CD8-positive, alpha-beta memory T cell (primary cell): ENCODE data around the gene SSH2. TPM values are rescaled to one million over a fixed set of nuclear protein-coding genes. Genes with fewer than 3 reads are reported as not detected.

Experiments used
- CTCF ChIA-PET: fragments of 350-600 bp; sonication (Branson Sonifier 250); formaldehyde crosslinking; loops from one replicate; lab custom pipeline; 2021; ENCODE audit warnings: antibody characterized with exemption; lab: Charles Lee
- POLR2A ChIA-PET: fragments of 350-600 bp; sonication (Branson Sonifier 250); formaldehyde crosslinking; loops from one replicate; lab custom pipeline; 2021; ENCODE audit warnings: antibody characterized with exemption; lab: Charles Lee
- DNase-seq, 5 donors: peaks; one replicate each; pipeline versions ENCODE4 v3.0.0 to v3.0.0-alpha.2; 2020 to 2022; ENCODE audit warnings: mixed read lengths in 1 of 5
- H3K27ac ChIP-seq: one replicate; pipeline ENCODE4 v1.7.0; 2013; ENCODE audit warnings: low read depth, mild to moderate bottlenecking, low read length, moderate library complexity
- H3K27me3 ChIP-seq: 2 replicates; pipeline ENCODE4 v1.7.0; 2013; ENCODE audit warnings: low read length, mild to moderate bottlenecking; ENCODE audit not compliant: insufficient read depth, poor library complexity, severe bottlenecking
- H3K36me3 ChIP-seq: 2 replicates; pipeline ENCODE4 v1.7.0; 2013; ENCODE audit warnings: mild to moderate bottlenecking, low read length, moderate library complexity; ENCODE audit not compliant: insufficient read depth
- H3K4me1 ChIP-seq: 2 replicates; pipeline ENCODE4 v1.7.0; 2013; ENCODE audit warnings: mild to moderate bottlenecking, low read length, moderate library complexity; ENCODE audit not compliant: insufficient read depth
- H3K4me3 ChIP-seq: 2 replicates; pipeline ENCODE4 v1.7.0; 2013; ENCODE audit warnings: mild to moderate bottlenecking, low read length
- H3K9me3 ChIP-seq: 2 replicates; pipeline ENCODE4 v1.7.0; 2013; ENCODE audit warnings: mild to moderate bottlenecking, low read length
- H3K27ac Mint-ChIP-seq, 8 donors: one replicate each; pipeline ENCODE4 v1.8.0; 2020 to 2021; ENCODE audit warnings: mixed read lengths in 8 of 8, mild to moderate bottlenecking in 6 of 8, inconsistent platforms in 3 of 8, moderate library complexity in 3 of 8
- H3K27me3 Mint-ChIP-seq, 2 donors: one replicate each; pipeline ENCODE4 v1.8.0; 2020 to 2021; ENCODE audit warnings: mixed read lengths in 2 of 2, mild to moderate bottlenecking in 1 of 2, moderate library complexity in 1 of 2
- H3K36me3 Mint-ChIP-seq, 3 donors: one replicate each; pipeline ENCODE4 v1.8.0; 2020 to 2021; ENCODE audit warnings: mixed read lengths in 3 of 3, inconsistent platforms in 1 of 3, mild to moderate bottlenecking in 1 of 3
- H3K4me1 Mint-ChIP-seq, 3 donors: one replicate each; pipeline ENCODE4 v1.8.0; 2020 to 2021; ENCODE audit warnings: mixed read lengths in 3 of 3, inconsistent platforms in 1 of 3, mild to moderate bottlenecking in 1 of 3
- H3K4me3 Mint-ChIP-seq, 7 donors: one replicate each; pipeline ENCODE4 v1.8.0; 2020 to 2021; ENCODE audit warnings: mixed read lengths in 7 of 7, mild to moderate bottlenecking in 6 of 7, moderate library complexity in 4 of 7, inconsistent platforms in 2 of 7
- H3K9me3 Mint-ChIP-seq, 5 donors: one replicate each; pipeline ENCODE4 v1.8.0; 2020 to 2022; ENCODE audit warnings: mixed read lengths in 5 of 5, mild to moderate bottlenecking in 3 of 5, moderate library complexity in 2 of 5, inconsistent platforms in 1 of 5
- polyA plus RNA-seq: library from polyadenylated mRNA; unstranded; fragments of 300-500 nt; fragmentation: Illumina TruSeq; gene quantifications from one replicate; pipeline ENCODE4 v1.2.3, GENCODE V29; 2021
- total RNA-seq, 2 experiments: library from RNA; stranded (reverse); gene quantifications; one replicate each; pipeline ENCODE4 v1.2.3, GENCODE V29; 2021

The SSH2 gene
- total and polyA plus RNA-seq, 3 experiments from 2014 or later: 28.1 to 35.9 (median 32.1) TPM

- no peaks in the 10 kb centered on the region for H3K27me3 Mint-ChIP-seq
- H3K9me3 Mint-ChIP-seq: no peaks in the 10 kb centered on the region
- Histone ChIP-seq H3K36me3 (no peaks in the 10 kb centered on the region), H3K9me3 (no peaks in the 10 kb centered on the region), H3K4me3 (no peak overlapping the region), H3K27ac (no peak overlapping the region), H3K4me1 (peaks cover 28% of the 10 kb centered on the region), H3K27me3 (no peaks in the 10 kb centered on the region)
- POLR2A ChIA-PET: interaction anchor here (1.5 kb wide), 1 partner anchor 145 kb away, joined by 5 read pairs; no protein-coding TSS in a partner anchor
- CTCF ChIA-PET: interaction anchor here (0.7 to 1.4 kb wide), 3 partner anchors 12 to 845 kb away, joined by 3 to 4 read pairs (median 3); no protein-coding TSS in a partner anchor
- peaks cover 0 to 11% (median 0%) of the 10 kb centered on the region in 3 donors for H3K36me3 Mint-ChIP-seq
- H3K27ac Mint-ChIP-seq: no peak overlapping the region
- no peak for DNase-seq
- H3K4me3 Mint-ChIP-seq: peak overlapping the region in 1 of 7 donors; percentile 17
- peaks cover 23 to 29% (median 23%) of the 10 kb centered on the region in 3 donors for H3K4me1 Mint-ChIP-seq
Measured at GRCh38 chr17:29763273-29763672, 166.8 kb downstream of the SSH2 start.

GRCh38 chr17:29761040-29761761, 168.8 kb downstream of the SSH2 start:
- Histone ChIP-seq H3K27me3 (no peaks in the 10 kb centered on the region), H3K9me3 (no peaks in the 10 kb centered on the region), H3K4me1 (peaks cover 44% of the 10 kb centered on the region), H3K27ac (peak overlapping the region; percentile 55), H3K4me3 (peak overlapping the region; percentile 62), H3K36me3 (no peaks in the 10 kb centered on the region)
- Mint-ChIP-seq H3K36me3 (peaks cover 0 to 19% (median 2%) of the 10 kb centered on the region in 3 donors), H3K9me3 (no peaks in the 10 kb centered on the region), H3K27ac (peak overlapping the region; percentile 78 to 99 (median 95)), H3K4me1 (peaks cover 34 to 50% (median 36%) of the 10 kb centered on the region in 3 donors), H3K4me3 (peak overlapping the region; percentile 91 to 97 (median 93)), H3K27me3 (no peaks in the 10 kb centered on the region)
- POLR2A ChIA-PET: interaction anchor here (0.6 to 3.5 kb wide), 9 partner anchors 17 to 194 kb away, joined by 3 to 29 read pairs (median 7); partner anchors contain the start of genes ABHD15, SSH2 and TP53I13
- peak; percentile 87 to 94 (median 91) for DNase-seq
- CTCF ChIA-PET: interaction anchor here (0.7 to 2.4 kb wide), 8 partner anchors 15 to 170 kb away, joined by 3 to 14 read pairs (median 4); no protein-coding TSS in a partner anchor

- Mint-ChIP-seq H3K4me3 (peak overlapping the region; percentile 91 to 97 (median 93)), H3K9me3 (no peaks in the 10 kb centered on the region), H3K36me3 (peaks cover 0 to 20% (median 2%) of the 10 kb centered on the region in 3 donors), H3K27me3 (no peaks in the 10 kb centered on the region), H3K27ac (peak overlapping the region; percentile 78 to 99 (median 95)), H3K4me1 (peaks cover 34 to 50% (median 36%) of the 10 kb centered on the region in 3 donors)
- peaks cover 44% of the 10 kb centered on the region for H3K4me1 ChIP-seq
- H3K9me3 ChIP-seq: no peaks in the 10 kb centered on the region
- POLR2A ChIA-PET: interaction anchor here (0.6 to 3.5 kb wide), 12 partner anchors 19 to 193 kb away, joined by 3 to 29 read pairs (median 7); partner anchors contain the start of genes ABHD15, SSH2 and TP53I13
- H3K4me3 ChIP-seq: peak overlapping the region; percentile 62
- H3K27ac ChIP-seq: peak overlapping the region; percentile 55
- CTCF ChIA-PET: interaction anchor here (0.6 to 2.4 kb wide), 15 partner anchors 14 to 170 kb away, joined by 3 to 14 read pairs (median 4); no protein-coding TSS in a partner anchor
- H3K27me3 ChIP-seq: no peaks in the 10 kb centered on the region
- H3K36me3 ChIP-seq: no peaks in the 10 kb centered on the region
- peak in 4 of 5 donors; percentile 11 to 76 (median 70) for DNase-seq
Measured at GRCh38 chr17:29760279-29761039, 169.6 kb downstream of the SSH2 start.

GRCh38 chr17:29758255-29758654, 171.8 kb downstream of the SSH2 start:
- Mint-ChIP-seq H3K9me3 (no peaks in the 10 kb centered on the region), H3K27me3 (no peaks in the 10 kb centered on the region), H3K27ac (peak overlapping the region in 7 of 8 donors; percentile 23 to 97 (median 90)), H3K4me3 (peak overlapping the region; percentile 55 to 92 (median 88)), H3K36me3 (peaks cover 0 to 28% (median 2%) of the 10 kb centered on the region in 3 donors), H3K4me1 (peaks cover 38 to 62% (median 40%) of the 10 kb centered on the region in 3 donors)
- no peaks in the 10 kb centered on the region for H3K9me3 ChIP-seq
- no peaks in the 10 kb centered on the region for H3K27me3 ChIP-seq
- H3K36me3 ChIP-seq: no peaks in the 10 kb centered on the region
- H3K4me3 ChIP-seq: peak overlapping the region; percentile 22
- no peak for DNase-seq
- H3K27ac ChIP-seq: no peak overlapping the region
- H3K4me1 ChIP-seq: peaks cover 49% of the 10 kb centered on the region
- CTCF ChIA-PET: no interaction called here
- POLR2A ChIA-PET: interaction anchor here (0.6 to 3.5 kb wide), 2 partner anchors 52 to 1058 kb away, joined by 9 to 29 read pairs; no protein-coding TSS in a partner anchor

- no peak overlapping the region for H3K27ac ChIP-seq
- POLR2A ChIA-PET: interaction anchor here (0.5 to 0.6 kb wide), 2 partner anchors 720 to 1059 kb away, joined by 3 to 9 read pairs; no protein-coding TSS in a partner anchor
- no peaks in the 10 kb centered on the region for H3K27me3 ChIP-seq
- CTCF ChIA-PET: interaction anchor here (1.5 kb wide), 1 partner anchor 119 kb away, joined by 3 read pairs; no protein-coding TSS in a partner anchor
- no peak overlapping the region for H3K4me3 ChIP-seq
- H3K9me3 ChIP-seq: no peaks in the 10 kb centered on the region
- H3K4me1 Mint-ChIP-seq: peaks cover 38 to 66% (median 44%) of the 10 kb centered on the region in 3 donors
- no peaks in the 10 kb centered on the region for H3K27me3 Mint-ChIP-seq
- H3K27ac Mint-ChIP-seq: peak overlapping the region; percentile 25 to 97 (median 90)
- no peaks in the 10 kb centered on the region for H3K36me3 ChIP-seq
- H3K4me3 Mint-ChIP-seq: peak overlapping the region; percentile 55 to 92 (median 88)
- peaks cover 0 to 33% (median 2%) of the 10 kb centered on the region in 3 donors for H3K36me3 Mint-ChIP-seq
- peaks cover 49% of the 10 kb centered on the region for H3K4me1 ChIP-seq
- H3K9me3 Mint-ChIP-seq: no peaks in the 10 kb centered on the region
- no peak for DNase-seq
Measured at GRCh38 chr17:29757788-29758187, 172.2 kb downstream of the SSH2 start.

- Mint-ChIP-seq H3K36me3 (peaks cover 0 to 44% (median 2%) of the 10 kb centered on the region in 3 donors), H3K9me3 (no peaks in the 10 kb centered on the region), H3K4me1 (peaks cover 29 to 72% (median 55%) of the 10 kb centered on the region in 3 donors), H3K27me3 (no peaks in the 10 kb centered on the region), H3K4me3 (no peak overlapping the region), H3K27ac (peak overlapping the region in 3 of 8 donors; percentile 14 to 50 (median 21))
- Histone ChIP-seq H3K9me3 (no peaks in the 10 kb centered on the region), H3K27me3 (no peaks in the 10 kb centered on the region), H3K4me1 (peaks cover 34% of the 10 kb centered on the region), H3K4me3 (no peak overlapping the region), H3K27ac (no peak overlapping the region), H3K36me3 (no peaks in the 10 kb centered on the region)
- ChIA-PET CTCF (interaction anchor here (0.5 to 0.7 kb wide), 2 partner anchors 64 to 466 kb away, joined by 3 read pairs; no protein-coding TSS in a partner anchor), POLR2A (no interaction called here)
- DNase-seq: no peak
Measured at GRCh38 chr17:29753845-29754439, 176.1 kb downstream of the SSH2 start.
